ES-I3 (cell line): Measurements from ENCODE around the gene ARRB1.

Experiments
- H3K36me3 ChIP-seq: 2 replicates; pipeline ENCODE4 v1.6.1; 2013; ENCODE audit warnings: mild to moderate bottlenecking, low read length, control low read depth, moderate library complexity; ENCODE audit not compliant: insufficient read depth
- H3K4me1 ChIP-seq: 2 replicates; pipeline ENCODE4 v1.6.1; 2013; ENCODE audit warnings: mild to moderate bottlenecking, control low read depth, low read length; ENCODE audit not compliant: insufficient read depth
- H3K9ac ChIP-seq: 2 replicates; pipeline ENCODE4 v1.6.1; 2013; ENCODE audit warnings: low read depth, mild to moderate bottlenecking, low read length, moderate library complexity
- H3K9me3 ChIP-seq: 2 replicates; pipeline ENCODE4 v1.6.1; 2013; ENCODE audit warnings: mild to moderate bottlenecking, low read length, moderate library complexity; ENCODE audit not compliant: control insufficient read depth, insufficient read depth

ARRB1 gene

GRCh38 chr11:75237050-75237449, 114.4 kb downstream of the ARRB1 start:
- Histone ChIP-seq H3K36me3 (no peaks in the 10 kb centered on the region), H3K9ac (no peak overlapping the region), H3K9me3 (no peaks in the 10 kb centered on the region), H3K4me1 (peaks cover 10% of the 10 kb centered on the region)

GRCh38 chr11:75236062-75236461, 115.4 kb downstream of the ARRB1 start:
- Histone ChIP-seq H3K36me3 (no peaks in the 10 kb centered on the region), H3K9me3 (no peaks in the 10 kb centered on the region), H3K9ac (no peak overlapping the region), H3K4me1 (peaks cover 10% of the 10 kb centered on the region)

- Histone ChIP-seq H3K9ac (no peak overlapping the region), H3K9me3 (no peaks in the 10 kb centered on the region), H3K4me1 (no peaks in the 10 kb centered on the region; the same call in 1 of the 2 replicates), H3K36me3 (no peaks in the 10 kb centered on the region)
Measured at GRCh38 chr11:75233754-75234172, 117.7 kb downstream of the ARRB1 start.

GRCh38 chr11:75230621-75231020, 120.8 kb downstream of the ARRB1 start:
- Histone ChIP-seq H3K4me1 (no peaks in the 10 kb centered on the region), H3K9me3 (no peaks in the 10 kb centered on the region), H3K9ac (no peak overlapping the region), H3K36me3 (no peaks in the 10 kb centered on the region)

- H3K36me3 ChIP-seq = no peaks in the 10 kb centered on the region
Measured at GRCh38 chr11:75229466-75229865, 122.0 kb downstream of the ARRB1 start.

GRCh38 chr11:75225794-75226193, 125.7 kb downstream of the ARRB1 start:
- no peak overlapping the region for H3K9ac ChIP-seq
- no peaks in the 10 kb centered on the region for H3K36me3 ChIP-seq
- no peaks in the 10 kb centered on the region for H3K9me3 ChIP-seq

More at GRCh38 chr11:75229466-75229865, 122.0 kb downstream of the ARRB1 start:
- Histone ChIP-seq H3K4me1 (no peaks in the 10 kb centered on the region), H3K9me3 (no peaks in the 10 kb centered on the region), H3K9ac (no peak overlapping the region)

GRCh38 chr11:75223954-75224643, 127.4 kb downstream of the ARRB1 start:
- Histone ChIP-seq H3K9ac (no peak overlapping the region), H3K4me1 (no peaks in the 10 kb centered on the region)

More at GRCh38 chr11:75225794-75226193, 125.7 kb downstream of the ARRB1 start:
- H3K4me1 ChIP-seq = no peaks in the 10 kb centered on the region

GRCh38 chr11:75219869-75220268, 131.6 kb downstream of the ARRB1 start:
- no peaks in the 10 kb centered on the region for H3K9me3 ChIP-seq
- H3K36me3 ChIP-seq = no peaks in the 10 kb centered on the region
- H3K9ac ChIP-seq = no peak overlapping the region
- H3K4me1 ChIP-seq = no peaks in the 10 kb centered on the region

More at GRCh38 chr11:75223954-75224643, 127.4 kb downstream of the ARRB1 start:
- Histone ChIP-seq H3K9me3 (no peaks in the 10 kb centered on the region), H3K36me3 (no peaks in the 10 kb centered on the region)

- Histone ChIP-seq H3K4me1 (no peaks in the 10 kb centered on the region), H3K9me3 (no peaks in the 10 kb centered on the region), H3K36me3 (no peaks in the 10 kb centered on the region), H3K9ac (no peak overlapping the region)
Measured at GRCh38 chr11:75214843-75215242, 136.6 kb downstream of the ARRB1 start.

- Histone ChIP-seq H3K4me1 (no peaks in the 10 kb centered on the region), H3K9me3 (no peaks in the 10 kb centered on the region), H3K36me3 (no peaks in the 10 kb centered on the region), H3K9ac (no peak overlapping the region)
Measured at GRCh38 chr11:75214411-75214821, 137.0 kb downstream of the ARRB1 start.
